ENCODE measurements around the gene SMU1.

- TF ChIP-seq, protein P1, sequence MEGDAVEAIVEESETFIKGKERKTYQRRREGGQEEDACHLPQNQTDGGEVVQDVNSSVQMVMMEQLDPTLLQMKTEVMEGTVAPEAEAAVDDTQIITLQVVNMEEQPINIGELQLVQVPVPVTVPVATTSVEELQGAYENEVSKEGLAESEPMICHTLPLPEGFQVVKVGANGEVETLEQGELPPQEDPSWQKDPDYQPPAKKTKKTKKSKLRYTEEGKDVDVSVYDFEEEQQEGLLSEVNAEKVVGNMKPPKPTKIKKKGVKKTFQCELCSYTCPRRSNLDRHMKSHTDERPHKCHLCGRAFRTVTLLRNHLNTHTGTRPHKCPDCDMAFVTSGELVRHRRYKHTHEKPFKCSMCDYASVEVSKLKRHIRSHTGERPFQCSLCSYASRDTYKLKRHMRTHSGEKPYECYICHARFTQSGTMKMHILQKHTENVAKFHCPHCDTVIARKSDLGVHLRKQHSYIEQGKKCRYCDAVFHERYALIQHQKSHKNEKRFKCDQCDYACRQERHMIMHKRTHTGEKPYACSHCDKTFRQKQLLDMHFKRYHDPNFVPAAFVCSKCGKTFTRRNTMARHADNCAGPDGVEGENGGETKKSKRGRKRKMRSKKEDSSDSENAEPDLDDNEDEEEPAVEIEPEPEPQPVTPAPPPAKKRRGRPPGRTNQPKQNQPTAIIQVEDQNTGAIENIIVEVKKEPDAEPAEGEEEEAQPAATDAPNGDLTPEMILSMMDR (IDR thresholded peaks at IDR 0.05) = no peak
- TF ChIP-seq POLR2AphosphoS5 (IDR thresholded peaks at IDR 0.05) = no peak
Observed at GRCh38 chr9:33104401-33104800, 27.9 kb upstream of the SMU1 start.

Measured in gastroesophageal sphincter (tissue), 3 donors.